Stimulated activated CD8-positive, alpha-beta memory T cell treated with anti-CD3 and anti-CD28 coated beads, Interleukin-15, amount 100 ng/mL, for 4 hours (primary cell): ENCODE measurements around the gene HTR3A.

Experiments
- DNase-seq, 2 donors: peaks; one replicate each; pipeline ENCODE4 v3.0.0-alpha.2; 2020; ENCODE audit warnings: low read depth in 2 of 2

HTR3A gene

GRCh38 chr11:114019046-114019445 lies 44.1 kb downstream of the HTR3A start:
- DNase-seq: no peak

GRCh38 chr11:114019574-114019973 lies 44.7 kb downstream of the HTR3A start:
- no peak for DNase-seq

- DNase-seq: no peak
Measured at GRCh38 chr11:114025329-114025907, 50.5 kb downstream of the HTR3A start.

- DNase-seq: no peak
Measured at GRCh38 chr11:114026355-114026754, 51.4 kb downstream of the HTR3A start.

GRCh38 chr11:114027391-114027790 lies 52.5 kb downstream of the HTR3A start:
- no peak for DNase-seq

GRCh38 chr11:114027926-114028325 lies 53.0 kb downstream of the HTR3A start:
- DNase-seq: no peak

- DNase-seq: no peak
Measured at GRCh38 chr11:114031246-114031966, 56.5 kb downstream of the HTR3A start.

- DNase-seq: no peak
Measured at GRCh38 chr11:114031967-114032320, 57.0 kb downstream of the HTR3A start.

- no peak for DNase-seq
Measured at GRCh38 chr11:114033066-114033465, 58.2 kb downstream of the HTR3A start.

- no peak for DNase-seq
Measured at GRCh38 chr11:114033572-114033971, 58.7 kb downstream of the HTR3A start.

GRCh38 chr11:114034956-114035355 lies 60.0 kb downstream of the HTR3A start:
- no peak for DNase-seq

- peak; percentile 9 to 25 for DNase-seq
Measured at GRCh38 chr11:114036147-114036811, 61.4 kb downstream of the HTR3A start.

- no peak for DNase-seq
Measured at GRCh38 chr11:114036958-114037357, 62.0 kb downstream of the HTR3A start.

GRCh38 chr11:114039551-114039950 lies 64.6 kb downstream of the HTR3A start:
- no peak for DNase-seq
